H1 (cell line): ENCODE measurements around the gene FRMD7. TPM values are rescaled to one million over a fixed set of nuclear protein-coding genes. Genes with fewer than 3 reads are reported as not detected.

Experiments used
- CTCF ChIA-PET: fragments of 300-600 bp; sonication (Branson Sonifier 250); formaldehyde crosslinking; loops from one replicate; lab custom pipeline; 2021; ENCODE audit not compliant: partially characterized antibody; lab: Charles Lee
- POLR2A ChIA-PET: fragments of 300-600 bp; sonication (Branson Sonifier 250); formaldehyde crosslinking; loops from one replicate; lab custom pipeline; 2021; ENCODE audit warnings: inconsistent platforms; ENCODE audit not compliant: partially characterized antibody; lab: Charles Lee
- DNase-seq, 2 experiments: peaks; one replicate each; pipeline versions ENCODE4 v3.0.0 to v3.0.0-alpha.2; 2010 to 2022; ENCODE audit warnings: low spot score in 2 of 2, low read depth in 1 of 2, mixed read lengths in 1 of 2
- FAIRE-seq: peaks from 2 replicates; lab custom pipeline; 2011; peaks lifted over from hg19 to GRCh38; lab: Jason Lieb, UNC
- H2AFZ ChIP-seq: 2 replicates; pipeline ENCODE4 v1.8.1; 2012; ENCODE audit warnings: low read length, inconsistent platforms
- H2AK5ac ChIP-seq: 2 replicates; pipeline ENCODE4 v1.6.1; 2013; ENCODE audit warnings: low read depth, low read length
- H2BK120ac ChIP-seq: replicated peaks from 2 replicates; pipeline ENCODE3; 2013; ENCODE audit warnings: low read depth, low read length, inconsistent platforms
- H2BK12ac ChIP-seq: 2 replicates; pipeline ENCODE4 v1.6.1; 2013; ENCODE audit warnings: low read depth, low read length
- H2BK15ac ChIP-seq: 2 replicates; pipeline ENCODE4 v1.6.1; 2013; ENCODE audit warnings: low read length
- H2BK20ac ChIP-seq: 2 replicates; pipeline ENCODE4 v1.6.1; 2013; ENCODE audit warnings: low read length
- H2BK5ac ChIP-seq: 2 replicates; pipeline ENCODE4 v1.6.1; 2013; ENCODE audit warnings: low read depth, low read length
- H3K14ac ChIP-seq: 2 replicates; pipeline ENCODE4 v1.6.1; 2013; ENCODE audit warnings: inconsistent platforms; ENCODE audit not compliant: insufficient read length
- H3K18ac ChIP-seq: 2 replicates; pipeline ENCODE4 v1.6.1; 2013; ENCODE audit warnings: low read length; ENCODE audit errors: extremely low read depth
- H3K23ac ChIP-seq: 2 replicates; pipeline ENCODE4 v1.6.1; 2013; ENCODE audit warnings: inconsistent platforms; ENCODE audit not compliant: insufficient read length
- H3K23me2 ChIP-seq: 2 replicates; pipeline ENCODE4 v1.6.1; 2013; ENCODE audit warnings: low read depth, low read length
- H3K27ac ChIP-seq: 2 replicates; pipeline ENCODE4 v1.6.1; 2011; ENCODE audit warnings: low read depth, low read length, inconsistent platforms
- H3K27me3 ChIP-seq, 4 experiments: replicated peaks in 1 of 4; 1 replicate in 1 of 4; 2 replicates in 3 of 4; pipeline versions ENCODE4 v1.6.1 to v1.8.1; 2011 to 2013; ENCODE audit warnings: low read length in 3 of 4, mild to moderate bottlenecking in 3 of 4, inconsistent platforms in 2 of 4, mixed read lengths in 2 of 4, moderate library complexity in 1 of 4; ENCODE audit not compliant: control insufficient read depth in 3 of 4, insufficient read depth in 3 of 4; ENCODE audit errors: extremely low read depth in 1 of 4
- H3K36me3 ChIP-seq, 4 experiments: 2 replicates each; pipeline versions ENCODE4 v1.6.1 to v1.8.1; 2011 to 2013; ENCODE audit warnings: mild to moderate bottlenecking in 4 of 4, low read length in 3 of 4, moderate library complexity in 2 of 4, control low read depth in 1 of 4, inconsistent platforms in 1 of 4; ENCODE audit not compliant: insufficient read depth in 4 of 4, control insufficient read depth in 2 of 4
- H3K4ac ChIP-seq: replicated peaks from 2 replicates; pipeline ENCODE3; 2013; ENCODE audit warnings: low read length, low read depth, mixed read lengths, inconsistent platforms; ENCODE audit not compliant: insufficient read length
- H3K4me1 ChIP-seq, 4 experiments: replicated peaks in 1 of 4; 1 replicate in 1 of 4; 2 replicates in 3 of 4; pipeline versions ENCODE4 v1.6.1 to v1.8.1; 2011 to 2013; ENCODE audit warnings: low read length in 3 of 4, inconsistent platforms in 2 of 4, mixed read lengths in 1 of 4; ENCODE audit not compliant: insufficient read depth in 4 of 4, control insufficient read depth in 3 of 4
- H3K4me2 ChIP-seq, 2 experiments: 2 replicates each; pipeline versions ENCODE4 v1.6.1 to v1.8.1; 2011 to 2013; ENCODE audit warnings: low read depth in 2 of 2, low read length in 2 of 2, control low read depth in 1 of 2, inconsistent platforms in 1 of 2, mild to moderate bottlenecking in 1 of 2; ENCODE audit not compliant: insufficient read depth in 1 of 2
- H3K4me3 ChIP-seq, 4 experiments: fragments of 200-600, 300-600 bp in 1 of 4; sonication (generic), shearing (Covaris generic), sonication (Bioruptor Twin) in 1 of 4; 2 replicates each; pipeline versions ENCODE4 v1.5.1 to v1.8.1; 2011 to 2016; ENCODE audit warnings: low read length in 4 of 4, low read depth in 3 of 4, control low read depth in 2 of 4, inconsistent platforms in 2 of 4, mild to moderate bottlenecking in 2 of 4, mixed read lengths in 1 of 4, moderate library complexity in 1 of 4; ENCODE audit not compliant: insufficient read depth in 2 of 4; ENCODE audit errors: extremely low read depth in 1 of 4
- H3K56ac ChIP-seq: replicated peaks from 2 replicates; pipeline ENCODE3; 2013; ENCODE audit warnings: low read depth, mild to moderate bottlenecking, mixed read lengths, low read length, inconsistent platforms; ENCODE audit not compliant: insufficient read length
- H3K79me1 ChIP-seq: 2 replicates; pipeline ENCODE4 v1.6.1; 2013; ENCODE audit warnings: low read depth, low read length, control low read depth
- H3K79me2 ChIP-seq, 2 experiments: 2 replicates each; pipeline versions ENCODE4 v1.6.1 to v1.8.1; 2012 to 2013; ENCODE audit warnings: low read length in 2 of 2, mild to moderate bottlenecking in 2 of 2, inconsistent platforms in 1 of 2; ENCODE audit not compliant: insufficient read depth in 2 of 2, control insufficient read depth in 1 of 2
- H3K9ac ChIP-seq, 4 experiments: replicated peaks in 1 of 4; 1 replicate in 1 of 4; 2 replicates in 3 of 4; pipeline versions ENCODE4 v1.6.1 to v1.8.1; 2011 to 2013; ENCODE audit warnings: low read depth in 3 of 4, low read length in 3 of 4, control low read depth in 2 of 4, mild to moderate bottlenecking in 2 of 4, moderate library complexity in 2 of 4, inconsistent platforms in 1 of 4; ENCODE audit errors: extremely low read depth in 1 of 4
- H3K9me3 ChIP-seq, 2 experiments: 2 replicates each; pipeline versions ENCODE4 v1.6.1 to v1.8.1; 2012 to 2013; ENCODE audit warnings: mild to moderate bottlenecking in 2 of 2, moderate library complexity in 2 of 2, control low read depth in 1 of 2, inconsistent platforms in 1 of 2, low read depth in 1 of 2, low read length in 1 of 2, mixed read lengths in 1 of 2; ENCODE audit not compliant: insufficient read depth in 2 of 2
- H4K20me1 ChIP-seq, 2 experiments: replicated peaks in 1 of 2; 2 replicates each; pipeline versions ENCODE3 to v1.8.1; 2011 to 2013; ENCODE audit warnings: inconsistent platforms in 2 of 2, low read length in 2 of 2, mild to moderate bottlenecking in 1 of 2; ENCODE audit not compliant: insufficient read depth in 2 of 2, control insufficient read depth in 1 of 2
- H4K5ac ChIP-seq: 2 replicates; pipeline ENCODE4 v1.6.1; 2013; ENCODE audit warnings: low read length, low read depth, mixed read lengths, inconsistent platforms; ENCODE audit not compliant: insufficient read length
- H4K8ac ChIP-seq: 2 replicates; pipeline ENCODE4 v1.8.0; 2013; ENCODE audit warnings: mild to moderate bottlenecking, moderate library complexity, low read length, inconsistent platforms; ENCODE audit not compliant: insufficient read depth; ENCODE audit errors: extremely low read depth
- H4K91ac ChIP-seq: replicated peaks from 2 replicates; pipeline ENCODE3; 2013; ENCODE audit warnings: low read length, mixed read lengths, inconsistent platforms; ENCODE audit not compliant: insufficient read length
- SIN3A ChIP-seq, 2 experiments: IDR thresholded peaks in 1 of 2; conservative IDR thresholded peaks in 1 of 2; 2 replicates each; pipeline ENCODE4 v1.6.1; 2011 to 2012; ENCODE audit warnings: low read length in 2 of 2, improper control_type of control experiment in 1 of 2, low read depth in 1 of 2, mild to moderate bottlenecking in 1 of 2
- WGBS, 2 experiments: shearing (Covaris generic) in 1 of 2; methylation state at CpG; one replicate each; pipeline versions ENCODE4 v1.1.6 to v1.1.7; 2013 to 2015; ENCODE audit warnings: low lambda C conversion rate in 2 of 2, mixed read lengths in 2 of 2, inconsistent platforms in 1 of 2, low coverage in 1 of 2, missing lambda C conversion rate in 1 of 2; ENCODE audit not compliant: insufficient replicate concordance in 2 of 2, insufficient coverage in 1 of 2, insufficient read length in 1 of 2; ENCODE audit errors: extremely low coverage in 1 of 2, missing lambda C conversion rate in 1 of 2; 5-methylcytosine and 5-hydroxymethylcytosine counted together
- polyA plus RNA-seq, 7 experiments: library from polyadenylated mRNA; depleted of rRNA in 3 of 7; stranded (reverse) in 5 of 7; unstranded in 2 of 7; fragments of >200 nt in 5 of 7; fragments of 200-250 nt in 2 of 7; gene quantifications; 1 replicate in 5 of 7; 2 replicates in 1 of 7; 4 replicates in 1 of 7; pipeline versions ENCODE4 v1.2.1 to v1.2.3, GENCODE V29; 2011 to 2013; ENCODE audit warnings: missing spikeins in 2 of 7, mixed read lengths in 2 of 7
- total RNA-seq: library from RNA; stranded (reverse); fragmentation: NEBNext Ultra II Directional; extraction: Animal tissue kit (Norgen Biotek cat#: 25700); gene quantifications from 2 replicates; pipeline ENCODE4 v1.2.1, GENCODE V29; 2021

The FRMD7 gene
- total and polyA plus RNA-seq, 2 of the 8 experiments (the other 6 are each of a cell fraction or from before 2014, with no cell fraction given), result not detected

GRCh38 chrX:132033166-132033565 is 94.7 kb downstream of the FRMD7 start:
- Histone ChIP-seq H3K4me1 (peaks cover 2 to 4% (median 3%) of the 10 kb centered on the region in 4 experiments; a peak in 4 of 7 replicates), H2AFZ (no peak overlapping the region), H3K4me2 (no peak overlapping the region), H4K20me1 (peaks cover 0 to 2% of the 10 kb centered on the region in 2 experiments), H2BK5ac (no peak overlapping the region), H3K23me2 (no peaks in the 10 kb centered on the region), H3K14ac (no peak overlapping the region), H3K36me3 (no peaks in the 10 kb centered on the region), H4K5ac (no peak overlapping the region), H2BK120ac (no peak overlapping the region), H3K18ac (no peak overlapping the region), H3K27me3 (no peaks in the 10 kb centered on the region), H3K56ac (no peak overlapping the region), H2AK5ac (no peak overlapping the region), H4K8ac (no peak overlapping the region), H3K23ac (no peak overlapping the region), H3K79me2 (peaks cover 0 to 94% of the 10 kb centered on the region in 2 experiments; a peak in 3 of 4 replicates), H4K91ac (no peak overlapping the region), H3K9me3 (no peaks in the 10 kb centered on the region), H3K4ac (no peak overlapping the region), H3K79me1 (no peaks in the 10 kb centered on the region; the same call in 1 of the 2 replicates), H2BK12ac (no peak overlapping the region), H3K9ac (no peak overlapping the region), H2BK15ac (no peak overlapping the region), H3K27ac (no peak overlapping the region), H3K4me3 (no peak overlapping the region), H2BK20ac (no peak overlapping the region)
- DNase-seq, result no peak
- FAIRE-seq, result no peak
- 87% methylated on average over 3 of the region's 3 CpGs; no CpG with 5 or more reads in 1 of the 2 experiments for WGBS, 2 experiments
- ChIA-PET CTCF (no interaction called here), POLR2A (interaction anchor here (1.1 to 2.0 kb wide), 3 partner anchors 9 to 205 kb away, joined by 3 to 6 read pairs (median 4); partner anchors contain the start of gene STK26)
- no peak for TF ChIP-seq SIN3A (conservative IDR thresholded peaks at IDR 0.05 in 1 of 2, IDR thresholded peaks at IDR 0.05 in 1 of 2; ENCODE audit: low read depth in 1 of 2, low read length in 2 of 2)
